Measurements from ENCODE around the gene SPOCK1. TPM values are rescaled to one million over a fixed set of nuclear protein-coding genes. Genes with fewer than 3 reads are reported as not detected.

Gene SPOCK1
- polyA plus RNA-seq, 3 donors: 1.8 to 5.7 (median 2.1) TPM

DNA sequence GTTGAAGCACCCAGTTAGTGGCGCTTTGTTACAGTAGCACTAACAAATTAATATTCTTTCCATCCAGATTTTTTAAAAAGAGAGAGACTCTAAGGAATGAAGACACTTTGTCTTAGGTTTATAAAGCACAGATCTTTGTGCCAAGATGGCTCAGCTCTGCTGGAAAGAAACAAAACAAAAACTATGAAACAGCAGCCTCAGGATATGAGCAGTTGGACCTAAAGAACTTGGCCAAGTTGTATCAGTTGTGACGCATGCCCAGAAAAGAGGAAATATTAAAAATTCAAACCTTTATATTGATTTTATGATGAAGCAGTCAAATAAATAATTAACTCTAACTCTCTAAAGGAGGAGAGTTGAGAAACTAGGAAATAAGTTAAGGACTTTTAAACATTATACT, 427.2 kb downstream of the SPOCK1 start:
- H3K27ac Mint-ChIP-seq: no peak overlapping the region
- H3K4me1 ChIP-seq (ENCODE audit: control insufficient read depth in 1 of 2, insufficient read depth in 2 of 2, low read length in 2 of 2): no peaks in the 10 kb centered on the region
- H4K20me1 ChIP-seq (ENCODE audit: insufficient read depth, low read length): no peaks in the 10 kb centered on the region
- no peak overlapping the region for H3K9ac ChIP-seq (ENCODE audit: insufficient read depth, low read length, poor library complexity, severe bottlenecking)
- no CpG with 5 or more reads among the region's 2 CpGs for WGBS (ENCODE audit: insufficient coverage)
- no peaks in the 10 kb centered on the region for H3K36me3 Mint-ChIP-seq
- H3K79me2 ChIP-seq (ENCODE audit: insufficient read depth, low read length): no peaks in the 10 kb centered on the region
- H3K9me3 ChIP-seq (replicated peaks in 1 of 2; ENCODE audit: control insufficient read depth in 1 of 2, insufficient read depth in 1 of 2, low read length in 2 of 2): peaks cover 0 to 2% of the 10 kb centered on the region in 2 donors
- H3K4me1 Mint-ChIP-seq: no peaks in the 10 kb centered on the region
- H3K4me3 Mint-ChIP-seq: no peak overlapping the region
- TF ChIP-seq, protein P1, sequence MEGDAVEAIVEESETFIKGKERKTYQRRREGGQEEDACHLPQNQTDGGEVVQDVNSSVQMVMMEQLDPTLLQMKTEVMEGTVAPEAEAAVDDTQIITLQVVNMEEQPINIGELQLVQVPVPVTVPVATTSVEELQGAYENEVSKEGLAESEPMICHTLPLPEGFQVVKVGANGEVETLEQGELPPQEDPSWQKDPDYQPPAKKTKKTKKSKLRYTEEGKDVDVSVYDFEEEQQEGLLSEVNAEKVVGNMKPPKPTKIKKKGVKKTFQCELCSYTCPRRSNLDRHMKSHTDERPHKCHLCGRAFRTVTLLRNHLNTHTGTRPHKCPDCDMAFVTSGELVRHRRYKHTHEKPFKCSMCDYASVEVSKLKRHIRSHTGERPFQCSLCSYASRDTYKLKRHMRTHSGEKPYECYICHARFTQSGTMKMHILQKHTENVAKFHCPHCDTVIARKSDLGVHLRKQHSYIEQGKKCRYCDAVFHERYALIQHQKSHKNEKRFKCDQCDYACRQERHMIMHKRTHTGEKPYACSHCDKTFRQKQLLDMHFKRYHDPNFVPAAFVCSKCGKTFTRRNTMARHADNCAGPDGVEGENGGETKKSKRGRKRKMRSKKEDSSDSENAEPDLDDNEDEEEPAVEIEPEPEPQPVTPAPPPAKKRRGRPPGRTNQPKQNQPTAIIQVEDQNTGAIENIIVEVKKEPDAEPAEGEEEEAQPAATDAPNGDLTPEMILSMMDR (IDR thresholded peaks at IDR 0.05): no peak
- peaks cover 0 to 6% (median 2%) of the 10 kb centered on the region in 7 donors for H3K9me3 Mint-ChIP-seq
- no peak overlapping the region for H3K27ac ChIP-seq (ENCODE audit: low read depth in 1 of 2, low read length in 2 of 2)
- no peak overlapping the region for H2AFZ ChIP-seq (ENCODE audit: insufficient read depth, low read depth, low read length, poor library complexity, severe bottlenecking)
- DNase-seq: no peak
- no peaks in the 10 kb centered on the region for H3K36me3 ChIP-seq (replicated peaks in 1 of 2; ENCODE audit: control insufficient read depth in 1 of 2, insufficient read depth in 2 of 2, low read length in 2 of 2)
- no peak overlapping the region for H3K4me3 ChIP-seq (replicated peaks in 1 of 3; ENCODE audit: low read depth in 2 of 3, low read length in 3 of 3)
- intact Hi-C loops (cut with micrococcal nuclease): no loop called here
- peaks cover 0 to 3% (median 3%) of the 10 kb centered on the region in 3 donors for H3K27me3 Mint-ChIP-seq (ENCODE audit: low read depth in 3 of 3)
- no peak overlapping the region for H3K4me2 ChIP-seq (replicated peaks; ENCODE audit: extremely low read depth, low read length, poor library complexity, severe bottlenecking)
- no peaks in the 10 kb centered on the region for H3K27me3 ChIP-seq (ENCODE audit: control insufficient read depth in 2 of 2, insufficient read depth in 2 of 2, low read length in 2 of 2)

DNA sequence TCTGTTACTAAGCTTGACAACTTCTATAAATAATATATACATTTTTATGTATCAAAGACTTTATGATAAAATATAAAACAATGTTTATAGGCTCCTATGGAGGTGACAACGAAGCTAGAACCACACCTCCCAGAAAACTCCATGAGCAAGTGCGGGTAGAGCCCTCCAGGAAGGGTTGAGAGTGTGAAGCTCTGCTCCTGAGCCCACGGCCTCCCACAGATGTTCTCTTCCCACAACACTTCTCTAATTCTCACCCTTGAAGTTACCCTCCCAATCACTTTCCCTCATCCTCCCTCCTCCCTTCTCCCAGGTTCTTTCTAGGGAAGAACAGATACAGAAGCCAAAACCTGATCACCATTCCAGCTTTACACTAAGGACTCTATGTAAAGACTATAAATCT, 427.6 kb downstream of the SPOCK1 start:
- H3K27me3 ChIP-seq (ENCODE audit: control insufficient read depth in 2 of 2, insufficient read depth in 2 of 2, low read length in 2 of 2): no peaks in the 10 kb centered on the region
- H3K9me3 ChIP-seq (replicated peaks in 1 of 2; ENCODE audit: control insufficient read depth in 1 of 2, insufficient read depth in 1 of 2, low read length in 2 of 2): peaks cover 0 to 2% of the 10 kb centered on the region in 2 donors
- TF ChIP-seq, protein P1 (IDR thresholded peaks at IDR 0.05): no peak
- intact Hi-C loops (cut with micrococcal nuclease): no loop called here
- no peaks in the 10 kb centered on the region for H3K4me1 Mint-ChIP-seq
- no peaks in the 10 kb centered on the region for H3K4me1 ChIP-seq (ENCODE audit: control insufficient read depth in 1 of 2, insufficient read depth in 2 of 2, low read length in 2 of 2)
- no peaks in the 10 kb centered on the region for H3K36me3 Mint-ChIP-seq
- no peaks in the 10 kb centered on the region for H3K79me2 ChIP-seq (ENCODE audit: insufficient read depth, low read length)
- WGBS (ENCODE audit: insufficient coverage): 60% methylated on average over 1 of the region's 3 CpGs
- no peak overlapping the region for H3K4me2 ChIP-seq (replicated peaks; ENCODE audit: extremely low read depth, low read length, poor library complexity, severe bottlenecking)
- no peak overlapping the region for H3K27ac ChIP-seq (ENCODE audit: low read depth in 1 of 2, low read length in 2 of 2)
- peaks cover 0 to 3% (median 3%) of the 10 kb centered on the region in 3 donors for H3K27me3 Mint-ChIP-seq (ENCODE audit: low read depth in 3 of 3)
- DNase-seq: no peak
- no peak overlapping the region for H2AFZ ChIP-seq (ENCODE audit: insufficient read depth, low read depth, low read length, poor library complexity, severe bottlenecking)
- H3K4me3 ChIP-seq (replicated peaks in 1 of 3; ENCODE audit: low read depth in 2 of 3, low read length in 3 of 3): no peak overlapping the region
- no peak overlapping the region for H3K4me3 Mint-ChIP-seq
- no peaks in the 10 kb centered on the region for H3K36me3 ChIP-seq (replicated peaks in 1 of 2; ENCODE audit: control insufficient read depth in 1 of 2, insufficient read depth in 2 of 2, low read length in 2 of 2)
- no peak overlapping the region for H3K9ac ChIP-seq (ENCODE audit: insufficient read depth, low read length, poor library complexity, severe bottlenecking)
- H4K20me1 ChIP-seq (ENCODE audit: insufficient read depth, low read length): no peaks in the 10 kb centered on the region
- H3K9me3 Mint-ChIP-seq: peaks cover 0 to 6% (median 2%) of the 10 kb centered on the region in 7 donors
- no peak overlapping the region for H3K27ac Mint-ChIP-seq
